Measurements from ENCODE around the gene KPNB1. TPM values are rescaled to one million over a fixed set of nuclear protein-coding genes. Genes with fewer than 3 reads are reported as not detected.

Gene KPNB1
- total RNA-seq, 2 donors from 2014 or later: 148 to 239 TPM

- 95% methylated on average over 2 of the region's 2 CpGs for WGBS
- H3K27ac ChIP-seq: no peak overlapping the region
- H3K27me3 ChIP-seq (replicated peaks; ENCODE audit: insufficient read depth): no peaks in the 10 kb centered on the region
- TF ChIP-seq CTCF (IDR thresholded peaks at IDR 0.05) (no peak), POLR2AphosphoS5 (IDR thresholded peaks at IDR 0.05) (no peak), POLR2A (IDR thresholded peaks at IDR 0.05) (no peak)
- no peak for DNase-seq (ENCODE audit: low spot score)
- no peaks in the 10 kb centered on the region for H3K36me3 ChIP-seq
- no peaks in the 10 kb centered on the region for H3K9me3 ChIP-seq
- intact Hi-C loops (cut with DNase I): no loop called here
- H3K4me1 ChIP-seq (replicated peaks): no peaks in the 10 kb centered on the region
- H3K4me3 ChIP-seq: no peak overlapping the region
These were observed 6.6 kb upstream of the KPNB1 start for GRCh38 chr17:47643116-47643515.

- TF ChIP-seq POLR2A (IDR thresholded peaks at IDR 0.05) (no peak), CTCF (IDR thresholded peaks at IDR 0.05) (no peak), POLR2AphosphoS5 (IDR thresholded peaks at IDR 0.05) (no peak)
- H3K27ac ChIP-seq: no peak overlapping the region
- WGBS: 88% methylated on average over 5 of the region's 5 CpGs
These were observed 5.4 kb upstream of the KPNB1 start for GRCh38 chr17:47644324-47644723.

GRCh38 chr17:47649972-47650524, 329 bp downstream of the KPNB1 start:
- DNase-seq (ENCODE audit: low spot score): no peak

More at GRCh38 chr17:47644324-47644723, 5.4 kb upstream of the KPNB1 start:
- DNase-seq (ENCODE audit: low spot score): no peak
- Histone ChIP-seq H3K9me3 (no peaks in the 10 kb centered on the region), H3K36me3 (no peaks in the 10 kb centered on the region), H3K4me1 (replicated peaks) (peaks cover 4% of the 10 kb centered on the region), H3K4me3 (no peak overlapping the region), H3K27me3 (replicated peaks; ENCODE audit: insufficient read depth) (no peaks in the 10 kb centered on the region)
- intact Hi-C loops (cut with DNase I): no loop called here

GRCh38 chr17:47650525-47651522, 1.1 kb downstream of the KPNB1 start:
- TF ChIP-seq POLR2A (IDR thresholded peaks at IDR 0.05) (no peak), POLR2AphosphoS5 (IDR thresholded peaks at IDR 0.05) (peak; percentile 82)
- peaks cover 4% of the 10 kb centered on the region for H3K4me1 ChIP-seq (replicated peaks)
- intact Hi-C loops (cut with DNase I): no loop called here

More at GRCh38 chr17:47649972-47650524, 329 bp downstream of the KPNB1 start:
- H3K36me3 ChIP-seq: peaks cover 0 to 2% of the 10 kb centered on the region in 2 donors
- no peaks in the 10 kb centered on the region for H3K27me3 ChIP-seq (replicated peaks; ENCODE audit: insufficient read depth)
- WGBS: 0% methylated on average over 45 of the region's 48 CpGs
- peaks cover 4% of the 10 kb centered on the region for H3K4me1 ChIP-seq (replicated peaks)
- intact Hi-C loops (cut with DNase I): no loop called here
- peak overlapping the region; percentile 94 to 96 for H3K27ac ChIP-seq
- peak overlapping the region; percentile 69 to 96 for H3K4me3 ChIP-seq
- no peaks in the 10 kb centered on the region for H3K9me3 ChIP-seq
- peak; percentile 29 for TF ChIP-seq POLR2A (IDR thresholded peaks at IDR 0.05)
- TF ChIP-seq CTCF (IDR thresholded peaks at IDR 0.05): no peak

GRCh38 chr17:47651704-47652103, 2.0 kb downstream of the KPNB1 start:
- no peaks in the 10 kb centered on the region for H3K9me3 ChIP-seq
- peaks cover 2 to 3% of the 10 kb centered on the region in 2 donors for H3K36me3 ChIP-seq
- no peak overlapping the region for H3K27ac ChIP-seq
- H3K27me3 ChIP-seq (replicated peaks; ENCODE audit: insufficient read depth): no peaks in the 10 kb centered on the region
- no peak for DNase-seq (ENCODE audit: low spot score)
- no peak overlapping the region for H3K4me3 ChIP-seq
- H3K4me1 ChIP-seq (replicated peaks): peaks cover 4% of the 10 kb centered on the region
- 38% methylated on average over 2 of the region's 2 CpGs for WGBS
- TF ChIP-seq POLR2AphosphoS5 (IDR thresholded peaks at IDR 0.05) (no peak), POLR2A (IDR thresholded peaks at IDR 0.05) (no peak), CTCF (IDR thresholded peaks at IDR 0.05) (no peak)
- intact Hi-C loops (cut with DNase I): no loop called here

More at GRCh38 chr17:47650525-47651522, 1.1 kb downstream of the KPNB1 start:
- no peaks in the 10 kb centered on the region for H3K9me3 ChIP-seq
- peak; percentile 93 for DNase-seq (ENCODE audit: low spot score)
- peak overlapping the region; percentile 94 to 96 for H3K27ac ChIP-seq
- no peaks in the 10 kb centered on the region for H3K27me3 ChIP-seq (replicated peaks; ENCODE audit: insufficient read depth)
- H3K36me3 ChIP-seq: peaks cover 0 to 2% of the 10 kb centered on the region in 2 donors
- H3K4me3 ChIP-seq: peak overlapping the region; percentile 69 to 96
- 2% methylated on average over 19 of the region's 39 CpGs for WGBS

All from prostate gland (tissue), 2 donors.